Tibial nerve (tissue), 4 donors: ENCODE results near the gene PRPF38A.

Source experiments
- EP300 ChIP-seq, 2 donors: sonication (generic); formaldehyde crosslinking; IDR thresholded peaks; one replicate each; pipeline ENCODE4 v1.6.1; 2017; ENCODE audit warnings: antibody characterized with exemption in 2 of 2, mild to moderate bottlenecking in 1 of 2
- POLR2A ChIP-seq, 2 donors: fragments of 450-650 bp; IDR thresholded peaks; one replicate each; pipeline ENCODE4 v1.6.1; 2017; ENCODE audit warnings: antibody characterized with exemption in 2 of 2, mild to moderate bottlenecking in 2 of 2, moderate library complexity in 2 of 2
- TF ChIP-seq, protein P1 (sequence below), 5 experiments: fragments of 200-600 bp in 3 of 5; fragments of 450-650 bp in 2 of 5; sonication (generic) in 3 of 5; IDR thresholded peaks; one replicate each; pipeline ENCODE4 v1.5.1; 2016 to 2019; ENCODE audit warnings: antibody characterized with exemption in 5 of 5, mild to moderate bottlenecking in 3 of 5, moderate library complexity in 2 of 5

DNA sequence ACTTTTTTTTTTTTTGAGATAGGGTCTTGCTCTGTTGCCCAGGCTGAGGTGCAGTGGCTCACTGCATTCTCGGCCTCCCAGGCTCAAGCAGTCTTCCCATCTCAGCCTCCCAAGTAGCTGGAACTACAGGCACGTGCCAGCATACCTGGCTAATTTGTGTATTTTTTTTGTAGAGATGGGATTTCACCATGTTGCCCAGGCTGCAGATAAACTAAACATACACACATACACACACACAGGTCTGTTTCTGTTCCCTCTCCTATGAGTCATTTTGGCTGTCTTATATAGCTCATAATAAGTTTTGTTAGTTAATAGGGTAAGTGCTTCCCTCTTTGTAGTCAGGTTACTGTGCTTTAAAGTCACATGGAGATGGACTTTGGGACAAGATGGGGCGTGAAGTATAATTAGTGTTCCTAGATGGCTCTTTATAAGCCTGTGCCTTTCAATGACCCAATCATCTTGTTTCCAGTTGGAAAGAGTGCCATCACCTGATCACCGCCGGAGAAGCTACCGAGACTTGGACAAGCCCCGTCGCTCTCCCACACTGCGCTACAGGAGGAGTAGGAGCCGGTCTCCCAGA, 9.1 kb downstream of the PRPF38A start:
- TF ChIP-seq, protein P1, sequence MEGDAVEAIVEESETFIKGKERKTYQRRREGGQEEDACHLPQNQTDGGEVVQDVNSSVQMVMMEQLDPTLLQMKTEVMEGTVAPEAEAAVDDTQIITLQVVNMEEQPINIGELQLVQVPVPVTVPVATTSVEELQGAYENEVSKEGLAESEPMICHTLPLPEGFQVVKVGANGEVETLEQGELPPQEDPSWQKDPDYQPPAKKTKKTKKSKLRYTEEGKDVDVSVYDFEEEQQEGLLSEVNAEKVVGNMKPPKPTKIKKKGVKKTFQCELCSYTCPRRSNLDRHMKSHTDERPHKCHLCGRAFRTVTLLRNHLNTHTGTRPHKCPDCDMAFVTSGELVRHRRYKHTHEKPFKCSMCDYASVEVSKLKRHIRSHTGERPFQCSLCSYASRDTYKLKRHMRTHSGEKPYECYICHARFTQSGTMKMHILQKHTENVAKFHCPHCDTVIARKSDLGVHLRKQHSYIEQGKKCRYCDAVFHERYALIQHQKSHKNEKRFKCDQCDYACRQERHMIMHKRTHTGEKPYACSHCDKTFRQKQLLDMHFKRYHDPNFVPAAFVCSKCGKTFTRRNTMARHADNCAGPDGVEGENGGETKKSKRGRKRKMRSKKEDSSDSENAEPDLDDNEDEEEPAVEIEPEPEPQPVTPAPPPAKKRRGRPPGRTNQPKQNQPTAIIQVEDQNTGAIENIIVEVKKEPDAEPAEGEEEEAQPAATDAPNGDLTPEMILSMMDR (IDR thresholded peaks at IDR 0.05) = no peak
- no peak for TF ChIP-seq EP300 (IDR thresholded peaks at IDR 0.05)
- TF ChIP-seq POLR2A (IDR thresholded peaks at IDR 0.05) = no peak
